GM12801 (cell line): ENCODE results near the gene AGBL1.

ENCODE experiments used
- TF ChIP-seq, protein P1 (sequence below): IDR thresholded peaks from one replicate; pipeline ENCODE4 v1.5.1; 2011; ENCODE audit warnings: control low read depth; ENCODE audit not compliant: insufficient read length; ENCODE audit errors: extremely low read depth

AGBL1 gene

GRCh38 chr15:86300390-86301125, 220.9 kb downstream of the AGBL1 start:
- TF ChIP-seq, protein P1, sequence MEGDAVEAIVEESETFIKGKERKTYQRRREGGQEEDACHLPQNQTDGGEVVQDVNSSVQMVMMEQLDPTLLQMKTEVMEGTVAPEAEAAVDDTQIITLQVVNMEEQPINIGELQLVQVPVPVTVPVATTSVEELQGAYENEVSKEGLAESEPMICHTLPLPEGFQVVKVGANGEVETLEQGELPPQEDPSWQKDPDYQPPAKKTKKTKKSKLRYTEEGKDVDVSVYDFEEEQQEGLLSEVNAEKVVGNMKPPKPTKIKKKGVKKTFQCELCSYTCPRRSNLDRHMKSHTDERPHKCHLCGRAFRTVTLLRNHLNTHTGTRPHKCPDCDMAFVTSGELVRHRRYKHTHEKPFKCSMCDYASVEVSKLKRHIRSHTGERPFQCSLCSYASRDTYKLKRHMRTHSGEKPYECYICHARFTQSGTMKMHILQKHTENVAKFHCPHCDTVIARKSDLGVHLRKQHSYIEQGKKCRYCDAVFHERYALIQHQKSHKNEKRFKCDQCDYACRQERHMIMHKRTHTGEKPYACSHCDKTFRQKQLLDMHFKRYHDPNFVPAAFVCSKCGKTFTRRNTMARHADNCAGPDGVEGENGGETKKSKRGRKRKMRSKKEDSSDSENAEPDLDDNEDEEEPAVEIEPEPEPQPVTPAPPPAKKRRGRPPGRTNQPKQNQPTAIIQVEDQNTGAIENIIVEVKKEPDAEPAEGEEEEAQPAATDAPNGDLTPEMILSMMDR, result no peak

DNA sequence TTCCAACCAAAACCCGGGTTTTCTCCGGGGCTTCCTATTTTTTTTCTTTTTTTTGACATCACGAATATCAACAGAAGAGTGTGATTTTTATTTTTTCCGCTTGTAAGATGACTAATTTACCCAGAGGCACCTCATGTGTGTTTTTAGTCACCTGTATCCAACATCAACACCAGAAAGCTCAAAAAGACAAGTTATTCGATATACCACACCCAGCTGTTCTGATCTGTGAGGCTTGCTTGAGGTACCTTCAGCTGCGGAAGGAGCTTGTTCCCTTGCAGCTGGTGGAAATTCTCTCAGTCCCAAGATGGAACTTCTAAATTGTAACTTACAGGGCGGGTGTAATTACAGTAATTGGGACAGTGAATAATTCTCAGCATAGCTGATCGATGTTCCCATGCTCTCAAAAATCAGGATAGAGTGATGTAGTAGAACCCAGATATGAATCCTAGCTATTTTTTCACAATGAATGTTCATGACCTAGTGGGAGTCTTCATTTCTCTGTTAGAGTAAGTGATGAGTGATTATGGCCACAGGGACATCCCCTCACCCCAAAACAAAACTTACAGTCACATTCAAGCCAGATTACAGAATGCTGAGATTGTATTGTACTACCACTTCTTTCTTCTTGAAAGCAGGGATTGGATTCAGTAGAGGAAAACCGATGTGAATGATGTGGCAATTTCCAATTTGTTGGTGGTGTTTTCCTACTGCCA, 232.1 kb downstream of the AGBL1 start:
- TF ChIP-seq, protein P1, result no peak

DNA sequence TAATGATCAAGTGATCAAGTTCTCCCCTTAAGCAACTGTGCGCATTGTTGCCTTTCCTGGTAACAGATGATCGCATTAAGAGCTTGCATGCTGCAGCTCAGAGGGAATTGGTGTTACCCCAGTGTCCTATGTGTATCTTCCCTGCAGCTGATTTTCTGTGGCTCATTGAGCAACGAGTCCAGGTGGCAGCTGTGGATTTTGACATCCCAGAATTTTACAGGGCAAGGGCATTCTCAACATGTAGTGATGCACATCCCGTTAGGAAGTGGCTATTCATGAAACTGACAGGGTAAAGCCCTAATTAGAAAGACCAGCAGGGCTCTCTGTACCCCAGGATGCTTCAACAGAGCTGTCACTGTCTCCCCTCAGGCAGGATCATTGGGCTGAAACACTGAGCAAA, 232.8 kb downstream of the AGBL1 start:
- TF ChIP-seq, protein P1, result no peak

DNA sequence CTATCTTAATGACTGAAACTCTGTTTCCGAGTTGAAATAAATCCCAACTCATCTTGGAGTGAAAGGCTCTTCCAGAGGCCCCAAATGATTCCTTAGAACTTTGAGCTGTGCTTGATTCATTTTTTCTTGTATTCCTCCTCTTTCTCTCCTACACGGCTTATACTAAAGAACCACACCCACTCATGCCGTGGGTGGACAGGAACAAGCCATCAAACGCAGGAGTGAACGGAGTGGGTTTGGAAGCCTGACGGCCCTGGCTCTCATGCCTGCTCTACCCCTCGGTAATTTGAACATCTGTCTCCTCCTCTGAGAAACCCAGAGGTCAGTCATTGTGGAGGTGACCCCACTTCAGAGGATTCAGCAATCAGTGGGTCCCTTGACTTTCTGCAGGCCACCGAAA, 236.5 kb downstream of the AGBL1 start:
- TF ChIP-seq, protein P1, result no peak

GRCh38 chr15:86316726-86317383, 237.2 kb downstream of the AGBL1 start:
- TF ChIP-seq, protein P1, result no peak

DNA sequence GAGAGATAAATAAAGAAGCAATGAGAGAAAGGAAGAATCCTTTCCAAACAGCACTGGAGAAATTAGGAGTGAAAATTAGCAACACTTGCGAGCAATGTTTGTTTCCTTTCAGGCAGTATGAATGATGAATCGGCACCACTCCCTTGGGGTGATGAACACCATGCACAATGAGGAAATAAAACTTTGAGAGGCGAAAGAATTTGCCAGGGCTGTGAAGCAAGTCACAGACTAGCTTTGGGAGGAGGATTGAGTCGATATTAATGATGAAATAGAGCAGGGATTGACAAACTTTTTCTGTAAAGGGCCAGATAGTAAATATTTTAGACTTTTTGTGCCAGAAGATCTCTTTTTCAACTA, 237.7 kb downstream of the AGBL1 start:
- TF ChIP-seq, protein P1, result no peak

GRCh38 chr15:86322629-86323028, 243.0 kb downstream of the AGBL1 start:
- TF ChIP-seq, protein P1, result no peak
